ENCODE data around the gene ABR.
"Not testable (repeated sequence)": the region's sequence is repeated elsewhere in the genome, so short reads cannot be mapped to it uniquely, and the experiment has no call there.

Gene ABR

GRCh38 chr17:1002771-1003555, 176.8 kb downstream of the ABR start:
- peak; percentile 82 for DNase-seq (ENCODE audit: low read depth)
- peak overlapping the region; percentile 47 for H3K9ac ChIP-seq (ENCODE audit: low read length)
- peaks cover 45% of the 10 kb centered on the region for H3K36me3 ChIP-seq (ENCODE audit: control insufficient read depth, insufficient read depth, low read length, severe bottlenecking)

DNA sequence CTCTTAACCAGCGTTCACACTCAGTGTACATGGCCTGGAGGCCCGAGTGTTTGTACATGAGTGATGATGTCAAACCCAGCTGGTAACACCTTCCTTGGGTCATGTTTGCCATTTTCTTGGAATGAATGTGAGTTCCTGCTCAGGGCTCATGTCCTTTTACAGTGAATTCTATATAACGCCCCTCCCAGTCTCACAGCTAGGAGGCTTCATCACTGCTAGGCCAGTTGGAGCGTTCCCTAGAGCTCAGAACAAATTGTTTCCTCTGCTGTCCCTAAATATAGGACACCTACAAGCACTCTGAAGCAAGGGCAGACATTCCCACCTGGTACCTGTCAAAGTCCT, 177.4 kb downstream of the ABR start:
- peak; percentile 27 for DNase-seq (ENCODE audit: low read depth)
- H3K27me3 ChIP-seq (replicated peaks; ENCODE audit: control insufficient read depth, insufficient read depth, low read length), result no peaks in the 10 kb centered on the region
- H3K36me3 ChIP-seq (ENCODE audit: control insufficient read depth, insufficient read depth, low read length, severe bottlenecking), result peaks cover 42% of the 10 kb centered on the region
- peaks cover 54% of the 10 kb centered on the region for H3K4me1 ChIP-seq (ENCODE audit: control insufficient read depth, insufficient read depth, low read length)
- H3K9me3 ChIP-seq (ENCODE audit: control insufficient read depth, low read length), result no peaks in the 10 kb centered on the region
- no peak overlapping the region for H3K4me3 ChIP-seq (ENCODE audit: low read length)
- H3K9ac ChIP-seq (ENCODE audit: low read length), result peak overlapping the region; percentile 47

More at GRCh38 chr17:1002771-1003555, 176.8 kb downstream of the ABR start:
- Histone ChIP-seq H3K9me3 (ENCODE audit: control insufficient read depth, low read length) (no peaks in the 10 kb centered on the region), H3K4me3 (ENCODE audit: low read length) (no peak overlapping the region), H3K4me1 (ENCODE audit: control insufficient read depth, insufficient read depth, low read length) (peaks cover 57% of the 10 kb centered on the region), H3K27me3 (replicated peaks; ENCODE audit: control insufficient read depth, insufficient read depth, low read length) (no peaks in the 10 kb centered on the region)

DNA sequence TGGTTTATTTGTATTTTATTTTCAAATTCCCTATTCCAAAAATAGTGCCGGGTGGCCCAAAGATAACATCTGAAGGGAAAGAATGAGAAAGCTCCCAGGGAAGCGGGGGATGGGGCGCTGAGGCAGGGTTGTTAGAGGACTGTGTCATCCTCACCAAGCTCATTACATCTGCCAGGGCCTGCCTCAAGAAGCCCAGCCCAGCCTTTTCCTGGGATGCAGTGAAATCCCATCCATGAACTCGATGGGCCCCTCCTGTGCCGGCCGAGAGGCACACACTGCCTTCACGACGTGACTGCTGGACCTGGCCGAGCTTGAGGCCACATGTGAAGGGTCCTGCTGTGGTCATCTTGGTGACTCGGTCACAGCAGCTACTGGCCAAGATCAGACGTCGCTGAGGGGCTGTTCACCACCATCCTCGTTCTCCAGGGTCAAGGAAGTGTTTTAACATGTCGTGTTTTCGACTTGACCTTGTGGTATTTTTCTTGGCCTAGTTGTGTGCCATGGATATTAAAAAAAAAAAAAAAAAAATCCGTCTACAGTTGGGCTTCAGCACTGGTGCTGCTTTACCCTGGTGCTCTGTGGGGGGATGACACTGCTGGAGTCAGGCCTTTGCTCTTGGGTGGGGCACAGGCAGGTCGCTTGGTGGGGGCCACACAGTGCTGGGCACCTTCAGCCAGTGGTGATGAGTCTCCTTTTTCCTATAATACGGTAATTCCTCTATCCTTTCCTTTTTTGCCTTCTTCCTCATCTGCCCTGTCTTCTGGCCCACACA, 178.0 kb downstream of the ABR start:
- peak; percentile 44 for DNase-seq (ENCODE audit: low read depth)
- H3K9me3 ChIP-seq (ENCODE audit: control insufficient read depth, low read length), result no peaks in the 10 kb centered on the region
- H3K4me1 ChIP-seq (ENCODE audit: control insufficient read depth, insufficient read depth, low read length), result peaks cover 52% of the 10 kb centered on the region
- no peaks in the 10 kb centered on the region for H3K27me3 ChIP-seq (replicated peaks; ENCODE audit: control insufficient read depth, insufficient read depth, low read length)
- no peak overlapping the region for H3K4me3 ChIP-seq (ENCODE audit: low read length)
- peak overlapping the region; percentile 9 for H3K9ac ChIP-seq (ENCODE audit: low read length)
- peaks cover 37% of the 10 kb centered on the region for H3K36me3 ChIP-seq (ENCODE audit: control insufficient read depth, insufficient read depth, low read length, severe bottlenecking)

DNA sequence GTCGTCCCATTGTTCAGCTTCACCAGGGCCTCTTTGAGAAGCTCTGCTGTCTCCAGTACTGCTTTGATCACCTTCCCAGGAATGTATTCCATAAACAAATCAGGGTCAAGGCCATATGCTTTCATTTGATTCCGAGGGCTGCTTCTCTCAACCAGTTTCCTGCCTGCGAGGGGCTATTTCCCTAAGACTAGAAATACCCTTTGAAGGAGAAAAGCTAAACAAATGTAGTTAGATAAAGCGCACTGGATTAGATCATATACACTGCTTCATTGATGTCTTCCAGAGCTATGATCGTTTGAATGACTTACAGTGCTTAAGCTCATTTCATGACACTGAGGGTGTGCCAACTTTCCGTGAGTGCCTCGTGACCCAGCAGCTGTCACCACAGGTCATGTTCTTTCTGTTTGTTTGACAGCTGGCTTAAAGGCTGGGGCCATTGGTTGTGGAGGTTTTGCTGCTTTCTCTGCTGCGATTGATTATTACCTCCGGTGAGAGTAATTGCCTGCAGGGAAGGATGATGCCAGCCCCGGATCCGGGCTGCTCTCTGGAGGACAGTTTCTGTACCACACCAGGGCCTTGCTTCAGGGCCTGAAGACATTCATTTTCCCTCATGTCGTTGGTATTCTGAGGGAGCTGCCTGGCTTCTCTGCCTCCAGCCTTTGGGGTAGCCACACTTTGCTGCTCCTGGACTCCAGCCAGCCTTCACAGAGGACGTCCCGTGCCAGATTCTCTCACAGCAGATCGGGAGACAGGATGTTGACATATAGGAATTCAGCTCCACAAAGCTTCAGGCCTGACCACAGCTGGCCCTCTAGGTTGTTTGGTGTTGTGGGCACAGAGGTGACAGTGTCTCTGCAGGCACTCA, 179.0 kb downstream of the ABR start:
- DNase-seq (ENCODE audit: low read depth), result peak; percentile 60
- Histone ChIP-seq H3K27me3 (replicated peaks; ENCODE audit: control insufficient read depth, insufficient read depth, low read length) (no peaks in the 10 kb centered on the region), H3K4me3 (ENCODE audit: low read length) (no peak overlapping the region), H3K36me3 (ENCODE audit: control insufficient read depth, insufficient read depth, low read length, severe bottlenecking) (peaks cover 37% of the 10 kb centered on the region), H3K9ac (ENCODE audit: low read length) (peak overlapping the region; percentile 24), H3K9me3 (ENCODE audit: control insufficient read depth, low read length) (no peaks in the 10 kb centered on the region), H3K4me1 (ENCODE audit: control insufficient read depth, insufficient read depth, low read length) (peaks cover 50% of the 10 kb centered on the region)

- peak overlapping the region; percentile 98 for H3K9ac ChIP-seq (ENCODE audit: low read length)
- peak overlapping the region; percentile 98 for H3K4me3 ChIP-seq (ENCODE audit: low read length)
- H3K9me3 ChIP-seq (ENCODE audit: control insufficient read depth, low read length), result no peaks in the 10 kb centered on the region
- no peak for DNase-seq (ENCODE audit: low read depth)
- no peaks in the 10 kb centered on the region for H3K27me3 ChIP-seq (replicated peaks; ENCODE audit: control insufficient read depth, insufficient read depth, low read length)
- peaks cover 39% of the 10 kb centered on the region for H3K4me1 ChIP-seq (ENCODE audit: control insufficient read depth, insufficient read depth, low read length)
- H3K36me3 ChIP-seq (ENCODE audit: control insufficient read depth, insufficient read depth, low read length, severe bottlenecking), result peaks cover 33% of the 10 kb centered on the region
These were observed 181.7 kb downstream of the ABR start for GRCh38 chr17:998111-998510.

- no peaks in the 10 kb centered on the region for H3K9me3 ChIP-seq (ENCODE audit: control insufficient read depth, low read length)
- no peaks in the 10 kb centered on the region for H3K27me3 ChIP-seq (replicated peaks; ENCODE audit: control insufficient read depth, insufficient read depth, low read length)
- peak; percentile 99 for DNase-seq (ENCODE audit: low read depth)
- peaks cover 21% of the 10 kb centered on the region for H3K36me3 ChIP-seq (ENCODE audit: control insufficient read depth, insufficient read depth, low read length, severe bottlenecking)
- peak within 1 kb of the TSS; percentile 98 for H3K9ac ChIP-seq (ENCODE audit: low read length)
- H3K4me1 ChIP-seq (ENCODE audit: control insufficient read depth, insufficient read depth, low read length), result peaks cover 25% of the 10 kb centered on the region
- peak within 1 kb of the TSS; percentile 98 for H3K4me3 ChIP-seq (ENCODE audit: low read length)
These were observed 183.0 kb downstream of the ABR start, which contains the start of gene TIMM22 for GRCh38 chr17:996554-997344. Gene TIMM22 (plus strand): TSS chr17:997129. CDS start chr17:997143, 14 bp downstream.

DNA sequence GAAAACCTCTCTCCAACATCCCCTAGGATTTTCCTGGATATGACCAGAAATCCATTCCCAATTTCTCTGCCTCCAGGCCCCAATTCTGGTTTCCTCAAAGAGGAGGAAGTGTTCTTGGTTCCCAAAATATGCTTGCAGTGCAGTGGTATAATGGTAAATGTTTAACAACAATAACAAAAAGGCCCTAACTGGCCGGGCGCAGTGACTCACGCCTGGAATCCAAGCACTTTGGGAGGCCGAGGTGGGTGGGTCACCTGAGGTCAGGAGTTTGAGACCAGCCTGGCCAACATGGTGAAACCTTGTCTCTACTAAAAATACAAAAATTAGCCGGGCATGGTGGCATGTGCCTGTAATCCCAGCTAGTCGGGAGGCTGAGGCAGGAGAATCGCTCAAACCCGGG, 184.5 kb downstream of the ABR start:
- H3K36me3 ChIP-seq (ENCODE audit: control insufficient read depth, insufficient read depth, low read length, severe bottlenecking); H3K27me3 ChIP-seq (replicated peaks; ENCODE audit: control insufficient read depth, insufficient read depth, low read length); H3K9me3 ChIP-seq (ENCODE audit: control insufficient read depth, low read length); DNase-seq (ENCODE audit: low read depth); H3K4me3 ChIP-seq (ENCODE audit: low read length); H3K9ac ChIP-seq (ENCODE audit: low read length): not testable (repeated sequence)
- peaks cover 13% of the 10 kb centered on the region for H3K4me1 ChIP-seq (ENCODE audit: control insufficient read depth, insufficient read depth, low read length)

DNA sequence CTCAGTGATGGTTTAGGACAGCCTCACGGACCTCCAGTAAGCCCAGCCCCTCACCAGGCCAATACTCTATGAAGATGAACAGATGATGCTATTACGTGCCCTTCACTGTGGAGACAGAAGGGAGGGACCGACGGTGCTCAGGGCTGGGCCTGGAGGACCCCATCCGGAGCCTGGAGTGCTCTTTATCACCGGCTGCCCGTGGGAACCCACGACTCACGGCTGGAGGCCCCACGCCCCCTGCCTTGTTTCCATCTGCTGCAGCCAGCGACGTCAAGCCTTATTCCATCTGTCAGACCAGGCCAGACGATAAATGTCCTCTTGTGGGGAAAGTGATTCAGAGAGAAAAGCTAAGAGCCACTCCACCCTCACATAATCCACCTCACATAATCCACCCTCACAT, 186.8 kb downstream of the ABR start:
- Histone ChIP-seq H3K4me1 (ENCODE audit: control insufficient read depth, insufficient read depth, low read length) (peaks cover 3% of the 10 kb centered on the region), H3K36me3 (ENCODE audit: control insufficient read depth, insufficient read depth, low read length, severe bottlenecking) (no peaks in the 10 kb centered on the region), H3K9me3 (ENCODE audit: control insufficient read depth, low read length) (no peaks in the 10 kb centered on the region), H3K27me3 (replicated peaks; ENCODE audit: control insufficient read depth, insufficient read depth, low read length) (no peaks in the 10 kb centered on the region), H3K9ac (ENCODE audit: low read length) (no peak overlapping the region), H3K4me3 (ENCODE audit: low read length) (no peak overlapping the region)
- DNase-seq (ENCODE audit: low read depth), result no peak

DNA sequence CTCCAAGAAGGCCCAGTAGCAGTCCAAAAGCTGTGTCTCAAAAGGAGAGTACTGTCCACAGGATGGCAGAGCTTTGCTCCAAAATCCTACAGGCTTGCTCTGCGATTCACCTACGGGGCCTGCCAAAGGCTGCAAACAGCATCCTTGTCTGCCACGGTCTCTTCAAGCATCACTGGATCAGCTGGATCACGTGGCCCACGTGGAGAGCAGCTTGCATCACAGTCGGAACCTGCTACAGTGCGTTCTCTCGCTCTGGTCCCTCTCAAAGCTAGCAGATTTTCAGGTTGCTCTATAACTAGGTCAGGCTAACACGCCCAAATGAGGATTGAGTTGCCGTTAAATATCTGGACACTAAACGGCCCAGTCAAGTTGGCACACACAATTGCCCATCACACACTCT, 191.2 kb downstream of the ABR start:
- Histone ChIP-seq H3K4me3 (ENCODE audit: low read length) (no peak overlapping the region), H3K27me3 (replicated peaks; ENCODE audit: control insufficient read depth, insufficient read depth, low read length) (no peaks in the 10 kb centered on the region), H3K4me1 (ENCODE audit: control insufficient read depth, insufficient read depth, low read length) (no peaks in the 10 kb centered on the region), H3K9me3 (ENCODE audit: control insufficient read depth, low read length) (no peaks in the 10 kb centered on the region), H3K9ac (ENCODE audit: low read length) (no peak overlapping the region), H3K36me3 (ENCODE audit: control insufficient read depth, insufficient read depth, low read length, severe bottlenecking) (no peaks in the 10 kb centered on the region)
- no peak for DNase-seq (ENCODE audit: low read depth)

- no peak overlapping the region for H3K4me3 ChIP-seq (ENCODE audit: low read length)
- DNase-seq (ENCODE audit: low read depth), result no peak
- no peaks in the 10 kb centered on the region for H3K36me3 ChIP-seq (ENCODE audit: control insufficient read depth, insufficient read depth, low read length, severe bottlenecking)
- no peaks in the 10 kb centered on the region for H3K27me3 ChIP-seq (replicated peaks; ENCODE audit: control insufficient read depth, insufficient read depth, low read length)
- H3K9me3 ChIP-seq (ENCODE audit: control insufficient read depth, low read length), result no peaks in the 10 kb centered on the region
- H3K4me1 ChIP-seq (ENCODE audit: control insufficient read depth, insufficient read depth, low read length), result no peaks in the 10 kb centered on the region
- no peak overlapping the region for H3K9ac ChIP-seq (ENCODE audit: low read length)
These were observed 191.8 kb downstream of the ABR start for GRCh38 chr17:987931-988330.
